ENCODE data around the gene CLEC10A.
"Not testable (repeated sequence)": the region's sequence is repeated elsewhere in the genome, so short reads cannot be mapped to it uniquely, and the experiment has no call there.

The CLEC10A gene, protein sequence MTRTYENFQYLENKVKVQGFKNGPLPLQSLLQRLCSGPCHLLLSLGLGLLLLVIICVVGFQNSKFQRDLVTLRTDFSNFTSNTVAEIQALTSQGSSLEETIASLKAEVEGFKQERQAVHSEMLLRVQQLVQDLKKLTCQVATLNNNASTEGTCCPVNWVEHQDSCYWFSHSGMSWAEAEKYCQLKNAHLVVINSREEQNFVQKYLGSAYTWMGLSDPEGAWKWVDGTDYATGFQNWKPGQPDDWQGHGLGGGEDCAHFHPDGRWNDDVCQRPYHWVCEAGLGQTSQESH

DNA sequence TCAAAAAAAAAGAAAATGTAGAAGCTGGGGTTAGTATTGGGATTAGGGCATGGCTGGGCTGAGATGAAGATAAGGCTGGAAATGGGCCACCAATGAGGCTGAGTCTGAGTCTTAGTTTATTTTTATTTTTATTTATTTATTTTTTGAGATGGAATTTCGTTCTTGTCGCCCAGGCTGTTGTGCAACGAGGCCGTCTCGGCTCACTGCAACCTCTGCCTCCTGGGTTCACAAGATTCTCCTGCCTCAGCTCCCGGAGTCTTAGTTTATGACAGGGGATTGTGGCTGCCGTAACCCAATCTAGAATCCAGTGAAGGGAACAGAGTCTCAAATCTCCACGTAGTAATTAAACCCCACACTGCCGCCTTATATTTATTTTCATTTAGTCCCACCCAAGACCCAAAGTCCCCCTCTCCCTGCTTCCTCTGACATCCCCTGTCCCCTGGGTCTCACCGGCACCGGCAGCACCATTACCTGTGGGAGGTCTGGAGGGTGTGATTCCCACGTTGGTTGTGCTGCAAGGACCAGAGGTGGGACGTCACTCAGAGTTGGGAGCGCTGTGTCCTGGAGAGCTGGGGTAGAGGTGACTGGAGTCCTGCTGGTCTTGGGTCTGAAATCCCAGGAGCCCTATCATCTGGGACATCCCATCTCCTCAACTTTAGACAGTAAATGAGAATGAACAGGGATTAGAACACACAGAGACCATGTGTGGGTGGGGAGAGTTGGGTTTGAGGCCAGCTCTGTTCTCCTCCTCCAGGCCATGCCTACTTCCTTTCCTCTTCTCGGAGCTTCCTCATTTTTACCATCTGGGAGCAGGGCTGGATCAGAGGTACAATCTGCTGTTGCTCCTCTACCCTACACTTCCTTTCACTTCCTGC is at the start of gene CLEC10A:
Gene CLEC10A (minus strand): TSS at position 671 of the 875 bp plus-strand sequence. CDS start 1,439 bp downstream, outside the sequence.
- DNase-seq (ENCODE audit: low read depth, low spot score): no peak

DNA sequence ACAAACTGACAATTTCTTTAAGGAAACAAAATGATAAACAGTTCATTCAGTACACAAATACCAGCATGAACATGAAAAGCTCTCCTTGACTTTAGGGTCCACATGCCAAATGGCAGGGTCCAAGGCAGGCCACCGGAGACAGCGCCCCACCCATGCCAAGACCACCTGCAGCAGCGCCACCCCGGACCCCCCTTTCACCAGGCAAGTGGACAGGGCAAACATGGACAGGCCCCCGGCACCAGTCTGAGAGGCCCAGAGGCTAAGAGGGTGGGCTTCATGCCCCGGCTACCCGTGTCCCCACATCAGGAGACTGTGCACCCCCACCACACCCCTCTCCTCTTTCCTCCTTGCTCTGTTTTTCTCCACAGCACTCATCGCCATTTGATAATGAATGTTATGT is 49.3 kb upstream of the CLEC10A start:
- DNase-seq (ENCODE audit: low read depth, low spot score): no peak

DNA sequence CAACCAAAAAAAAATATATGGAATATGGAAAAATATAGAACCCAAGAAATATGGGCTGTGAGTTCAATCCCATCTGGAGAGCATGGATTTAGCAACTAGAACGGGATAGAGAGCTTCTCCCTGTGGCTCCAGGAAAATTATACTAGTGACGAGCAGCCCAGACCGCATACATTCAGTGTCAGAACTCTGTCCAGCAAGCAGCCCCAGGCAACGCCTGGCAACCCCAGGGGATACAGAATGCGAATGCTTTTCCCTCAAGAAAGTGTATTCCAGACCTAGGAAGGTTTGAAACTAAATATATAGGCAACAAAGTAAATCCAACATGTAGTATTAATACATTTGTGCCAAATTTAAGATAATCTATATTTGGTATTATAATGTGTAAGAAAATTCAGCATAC is 48.1 kb upstream of the CLEC10A start:
- DNase-seq (ENCODE audit: low read depth, low spot score): no peak

DNA sequence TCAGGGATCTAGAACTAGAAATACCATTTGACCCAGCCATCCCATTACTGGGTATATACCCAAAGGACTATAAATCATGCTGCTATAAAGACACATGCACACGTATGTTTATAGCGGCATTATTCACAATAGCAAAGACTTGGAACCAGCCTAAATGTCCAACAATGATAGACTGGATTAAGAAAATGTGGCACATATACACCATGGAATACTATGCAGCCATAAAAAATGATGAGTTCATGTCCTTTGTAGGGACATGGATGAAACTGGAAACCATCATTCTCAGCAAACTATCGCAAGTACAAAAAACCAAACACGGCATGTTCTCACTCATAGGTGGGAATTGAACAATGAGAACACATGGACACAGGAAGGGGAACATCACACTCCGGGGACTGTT is 47.5 kb upstream of the CLEC10A start:
- not testable (repeated sequence) for DNase-seq (ENCODE audit: low read depth, low spot score)

DNA sequence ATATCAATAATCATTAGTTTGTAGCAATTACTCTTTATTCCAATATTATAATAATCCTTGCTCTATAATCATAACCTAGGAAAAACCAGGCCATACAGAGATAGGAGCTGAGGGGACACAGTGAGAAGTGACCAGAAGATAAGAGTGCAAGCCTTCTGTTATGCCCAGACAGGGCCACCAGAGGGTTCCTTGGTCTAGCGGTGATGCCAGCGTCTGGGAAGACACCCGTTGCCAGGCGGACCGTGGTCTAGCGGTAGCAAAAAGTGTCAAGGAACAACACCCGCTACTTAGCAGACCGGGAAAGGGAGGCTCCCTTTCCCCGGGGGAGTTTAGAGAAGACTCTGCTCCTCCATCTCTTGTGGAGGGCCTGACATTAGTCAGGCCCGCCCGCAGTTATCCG is 46.3 kb upstream of the CLEC10A start:
- DNase-seq (ENCODE audit: low read depth, low spot score): not testable (repeated sequence)

DNA sequence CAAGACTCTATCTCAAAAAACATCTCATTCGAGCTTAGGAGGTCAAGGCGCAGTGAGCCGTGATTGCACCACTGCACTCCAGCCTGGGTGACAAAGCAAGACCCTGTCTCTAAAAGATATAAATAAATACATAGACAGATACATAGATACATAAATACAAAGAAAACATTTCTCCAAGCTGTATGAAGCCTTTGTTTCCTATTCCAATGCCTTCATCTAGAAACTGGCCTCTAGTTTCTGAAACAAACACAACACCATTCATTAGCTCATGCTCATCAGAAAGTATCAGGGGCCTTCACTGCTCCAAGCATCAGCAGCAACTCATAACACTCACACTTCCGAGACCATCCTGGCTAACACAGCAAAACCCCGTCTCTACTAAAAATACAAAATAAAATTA is 44.9 kb upstream of the CLEC10A start:
- DNase-seq (ENCODE audit: low read depth, low spot score): no peak

DNA sequence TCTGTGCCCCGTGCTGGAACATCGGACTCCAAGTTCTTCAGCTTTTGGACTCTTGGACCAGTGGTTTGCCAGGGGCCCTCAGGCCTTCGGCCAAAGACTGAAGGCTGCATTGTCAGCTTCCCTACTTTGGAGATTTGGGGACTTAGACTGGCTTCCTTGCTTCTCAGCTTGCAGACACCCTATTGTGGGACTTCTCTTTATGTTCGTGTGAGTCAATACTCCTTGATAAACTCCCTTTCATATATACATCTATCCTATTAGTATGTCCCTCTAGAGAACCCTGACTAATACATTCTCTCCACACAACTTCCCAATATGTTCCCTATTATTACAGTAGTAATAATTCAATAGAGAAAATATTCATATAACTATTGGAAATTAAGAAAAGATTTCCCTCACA is 43.8 kb upstream of the CLEC10A start:
- DNase-seq (ENCODE audit: low read depth, low spot score): no peak

DNA sequence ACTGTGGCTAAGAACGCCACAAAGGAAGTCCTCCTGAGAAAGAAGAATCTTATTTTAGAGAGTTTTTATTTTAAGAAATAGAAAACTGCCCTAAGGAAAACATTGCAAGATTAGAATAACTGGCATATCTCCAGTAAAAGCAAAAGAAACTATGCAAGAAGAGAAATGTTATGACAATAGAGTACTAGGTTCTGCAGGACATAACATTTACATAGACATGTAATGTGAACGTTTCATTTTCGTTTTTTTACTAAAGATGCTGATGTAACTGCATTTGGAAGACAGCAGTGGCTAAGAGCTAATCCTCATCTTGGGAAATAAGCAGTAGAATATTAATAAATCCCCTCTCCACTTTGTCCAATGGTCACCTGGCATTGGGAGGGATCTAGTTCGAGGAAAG is 42.3 kb upstream of the CLEC10A start:
- DNase-seq (ENCODE audit: low read depth, low spot score): no peak

DNA sequence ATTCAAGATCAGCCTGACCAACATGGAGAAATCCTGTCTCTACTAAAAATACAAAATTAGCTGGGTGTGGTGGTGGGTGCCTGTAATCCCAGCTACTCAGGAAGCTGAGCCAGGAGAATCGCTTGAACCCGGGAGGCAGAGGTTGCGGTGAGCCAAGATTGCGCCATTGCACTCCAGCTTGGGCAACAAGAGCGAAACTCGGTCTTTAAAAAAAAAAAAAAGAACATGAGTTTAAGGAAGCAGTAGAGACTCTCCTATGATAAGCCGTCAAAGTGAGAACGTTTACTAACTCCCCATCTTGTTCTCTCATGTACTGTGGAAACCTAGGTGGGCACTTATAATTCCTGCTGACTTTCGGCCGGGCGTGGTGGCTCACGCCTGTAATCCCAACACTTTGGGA is 40.6 kb upstream of the CLEC10A start:
- not testable (repeated sequence) for DNase-seq (ENCODE audit: low read depth, low spot score)

DNA sequence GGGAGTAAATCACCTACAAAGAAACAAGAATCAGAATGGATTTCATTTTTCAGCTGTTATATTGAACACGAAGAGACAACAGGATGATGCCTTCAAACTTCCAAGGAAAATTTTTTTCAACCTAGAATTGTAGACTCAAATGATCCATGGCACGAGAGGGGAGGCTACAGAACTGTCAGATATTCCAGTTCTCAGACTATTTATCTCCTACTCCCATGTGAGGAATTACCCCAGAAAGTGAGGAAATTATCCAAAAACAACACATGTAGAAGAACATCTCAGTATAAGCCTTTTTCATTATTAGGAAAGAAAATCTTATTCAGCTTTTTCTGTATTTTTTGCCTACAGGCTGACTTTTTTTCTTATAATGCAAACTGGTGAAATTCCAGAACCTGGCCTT is 40.1 kb upstream of the CLEC10A start:
- no peak for DNase-seq (ENCODE audit: low read depth, low spot score)

DNA sequence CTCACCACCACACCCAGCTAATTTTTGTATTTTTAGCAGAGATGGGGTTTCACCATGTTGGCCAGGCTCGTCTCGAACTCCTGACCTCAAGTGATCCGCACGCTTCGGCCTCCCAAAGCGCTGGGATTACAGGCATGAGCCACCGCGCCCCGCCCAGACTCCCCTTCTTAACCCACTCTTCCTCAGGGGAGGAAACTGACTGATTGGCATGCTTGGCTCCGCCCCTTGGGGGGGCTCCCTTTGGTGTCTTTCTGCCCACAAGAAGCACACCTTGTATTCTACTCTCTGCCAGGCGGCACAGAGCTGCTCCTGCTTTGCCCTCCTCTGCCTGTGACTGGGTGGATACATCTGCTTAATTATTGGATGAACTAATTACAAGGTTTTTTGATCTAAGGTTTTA is 39.3 kb upstream of the CLEC10A start:
- DNase-seq (ENCODE audit: low read depth, low spot score): no peak

DNA sequence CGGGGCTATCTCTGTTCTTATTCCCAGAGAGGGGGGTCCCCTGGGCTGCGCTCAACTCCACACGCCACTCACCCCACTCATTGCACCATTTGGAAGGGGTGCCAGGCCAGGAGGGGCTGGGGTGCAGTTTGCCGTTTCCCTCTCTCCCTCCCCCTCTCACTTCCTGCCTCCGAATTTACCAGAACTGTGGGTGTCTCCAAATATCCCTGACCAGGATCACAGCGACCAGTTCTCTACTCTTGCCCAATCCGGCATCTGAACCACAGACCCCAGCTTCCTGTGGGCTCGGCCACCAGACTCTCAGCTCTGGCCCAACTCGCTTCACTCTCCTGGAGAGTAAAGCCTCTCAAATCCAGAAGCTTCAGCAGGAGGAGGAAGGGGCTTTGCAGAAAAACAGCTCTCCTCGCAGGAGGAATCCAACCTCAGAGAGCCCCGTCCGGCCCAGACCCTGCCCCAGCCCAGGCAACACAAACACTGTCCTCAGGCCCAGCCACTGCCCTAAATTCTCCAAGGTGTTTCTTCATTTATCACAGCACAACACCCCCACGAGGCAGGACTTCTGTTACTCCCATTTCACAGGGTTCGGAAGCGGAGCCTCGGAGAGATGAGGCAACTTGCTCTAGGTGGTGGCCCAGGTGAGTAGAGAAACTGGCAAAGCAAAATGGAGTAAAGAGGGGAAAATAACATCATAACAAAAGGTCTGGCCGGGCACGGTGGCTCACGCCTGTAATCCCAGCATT is 35.0 kb upstream of the CLEC10A start:
- no peak for DNase-seq (ENCODE audit: low read depth, low spot score)

DNA sequence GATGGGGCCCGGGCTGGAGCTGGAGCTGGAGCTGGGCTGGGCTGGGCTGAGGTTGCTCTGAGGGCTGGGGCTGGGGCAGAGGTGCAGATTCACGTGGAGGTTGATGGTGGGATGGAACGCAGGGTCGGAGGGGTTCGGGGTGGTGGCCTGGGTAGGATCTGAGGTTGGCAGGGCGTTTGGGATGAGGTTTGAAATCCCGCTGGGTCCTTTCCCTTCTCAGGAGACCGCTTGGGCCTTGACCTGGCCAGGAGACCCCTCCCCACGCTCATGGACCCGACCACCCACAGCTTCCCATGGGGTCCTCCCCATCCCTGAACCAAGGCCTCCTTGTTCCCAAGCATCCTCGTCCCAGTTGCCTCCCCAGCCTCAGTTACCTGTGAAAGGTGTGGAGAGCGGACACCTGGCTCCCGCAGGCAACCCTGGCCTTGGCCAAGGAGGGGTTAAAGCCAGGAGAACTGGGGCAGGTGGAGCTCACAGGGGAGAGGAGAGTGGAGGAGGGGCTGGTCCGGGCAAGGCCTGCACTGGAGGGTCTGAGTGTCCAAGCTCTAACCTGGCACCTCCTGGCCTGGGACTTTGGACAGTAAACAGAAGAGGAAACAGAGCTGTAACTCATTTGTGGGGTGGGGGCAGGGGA is 34.3 kb upstream of the CLEC10A start, which contains the start of gene ASGR2:
Gene ASGR2 (minus strand): TSS at position 582 of the 634 bp plus-strand sequence. CDS start 582 bp downstream, outside the sequence.
- no peak for DNase-seq (ENCODE audit: low read depth, low spot score)

DNA sequence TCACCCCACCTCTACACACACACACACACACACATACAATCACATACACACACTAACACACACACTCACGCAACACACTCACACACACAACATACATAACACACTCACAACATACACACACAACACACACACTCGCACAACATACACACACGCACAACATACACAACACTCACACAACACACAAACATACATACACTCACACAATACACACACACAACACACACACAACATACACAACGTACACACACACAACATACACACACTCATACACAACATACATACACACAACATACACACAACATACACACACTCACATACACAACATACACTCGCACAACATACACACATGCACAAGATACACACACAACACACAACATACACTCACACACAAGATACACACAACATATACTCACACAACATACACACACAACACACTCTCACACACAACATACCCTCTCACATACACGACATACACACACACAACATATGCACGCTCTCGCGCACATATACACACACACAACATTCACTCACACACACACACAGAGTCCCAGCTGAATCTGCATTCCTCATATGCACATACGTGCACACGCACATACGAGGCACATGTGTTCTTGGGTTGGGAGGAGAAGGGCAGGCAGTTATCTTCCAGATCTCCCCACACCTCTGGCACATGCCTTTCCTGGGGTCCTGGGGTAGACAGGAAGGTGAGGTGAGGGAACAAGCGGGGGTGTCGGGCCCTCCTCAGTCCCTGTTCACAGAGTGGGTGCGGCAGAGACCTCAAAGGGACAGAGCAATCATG is 33.4 kb upstream of the CLEC10A start:
- no peak for DNase-seq (ENCODE audit: low read depth, low spot score)

DNA sequence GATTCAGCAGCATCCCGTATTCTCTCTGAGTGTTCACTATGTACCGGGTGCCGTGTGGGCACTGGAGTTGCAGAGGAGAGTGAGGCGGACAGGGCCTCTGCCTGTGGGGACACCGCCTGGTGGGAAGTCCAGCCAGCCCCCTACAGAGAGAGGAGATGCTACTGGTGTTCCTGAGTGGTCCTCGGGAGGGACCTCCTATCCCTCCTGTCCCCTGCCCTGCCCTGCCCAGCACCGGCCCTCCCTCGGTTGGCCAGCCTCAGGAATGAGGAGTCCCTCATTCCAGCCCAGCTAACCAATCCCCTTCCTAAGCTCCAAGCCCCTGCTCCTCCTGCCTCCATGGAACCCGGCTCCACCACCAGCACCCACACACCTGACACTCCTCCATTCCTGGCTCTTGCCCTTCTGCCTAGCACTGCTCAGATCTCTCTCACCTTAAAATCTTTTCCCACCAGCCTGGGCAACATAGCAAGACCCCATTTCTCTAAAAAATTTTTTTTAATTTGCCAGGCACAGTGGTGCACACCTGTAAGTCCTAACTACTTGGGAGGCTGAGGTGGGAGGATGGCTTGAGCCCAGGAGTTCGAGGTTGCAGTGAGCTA is 32.6 kb upstream of the CLEC10A start:
- DNase-seq (ENCODE audit: low read depth, low spot score): no peak

DNA sequence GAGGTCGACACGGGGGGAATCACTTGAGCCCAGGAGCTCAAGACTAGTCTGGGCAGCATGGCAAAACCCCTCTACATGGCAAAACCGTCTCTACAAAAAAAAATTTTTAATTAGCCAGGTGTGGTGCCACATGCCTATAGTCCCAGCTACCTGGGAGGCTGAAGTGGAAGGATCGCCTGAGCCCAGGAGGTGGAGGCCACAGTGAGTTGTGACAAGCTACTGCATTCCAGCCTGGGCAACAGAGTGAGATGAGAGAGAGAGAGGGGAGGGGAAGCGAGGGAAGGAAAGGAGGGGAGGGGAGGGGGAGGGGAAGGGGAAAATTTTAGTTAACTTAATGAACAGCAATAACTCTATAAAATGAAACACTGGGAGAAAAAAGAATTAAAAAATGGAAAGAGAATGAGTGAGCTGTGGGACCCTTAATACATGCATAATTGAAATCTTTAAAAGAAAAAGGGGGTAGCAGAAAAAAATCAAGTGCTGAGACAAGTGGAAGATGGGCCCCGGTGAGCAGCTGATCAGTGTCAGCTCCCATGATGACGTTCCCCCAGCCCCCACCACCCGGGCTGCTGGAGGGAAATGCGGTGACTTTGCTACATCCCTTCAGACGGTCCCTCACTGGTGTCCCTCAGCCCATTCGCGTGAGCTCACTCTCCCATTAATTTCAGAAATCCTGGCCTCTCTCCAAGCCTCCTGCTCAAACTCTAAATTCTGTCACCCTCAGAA is 31.9 kb upstream of the CLEC10A start:
- DNase-seq (ENCODE audit: low read depth, low spot score): no peak

DNA sequence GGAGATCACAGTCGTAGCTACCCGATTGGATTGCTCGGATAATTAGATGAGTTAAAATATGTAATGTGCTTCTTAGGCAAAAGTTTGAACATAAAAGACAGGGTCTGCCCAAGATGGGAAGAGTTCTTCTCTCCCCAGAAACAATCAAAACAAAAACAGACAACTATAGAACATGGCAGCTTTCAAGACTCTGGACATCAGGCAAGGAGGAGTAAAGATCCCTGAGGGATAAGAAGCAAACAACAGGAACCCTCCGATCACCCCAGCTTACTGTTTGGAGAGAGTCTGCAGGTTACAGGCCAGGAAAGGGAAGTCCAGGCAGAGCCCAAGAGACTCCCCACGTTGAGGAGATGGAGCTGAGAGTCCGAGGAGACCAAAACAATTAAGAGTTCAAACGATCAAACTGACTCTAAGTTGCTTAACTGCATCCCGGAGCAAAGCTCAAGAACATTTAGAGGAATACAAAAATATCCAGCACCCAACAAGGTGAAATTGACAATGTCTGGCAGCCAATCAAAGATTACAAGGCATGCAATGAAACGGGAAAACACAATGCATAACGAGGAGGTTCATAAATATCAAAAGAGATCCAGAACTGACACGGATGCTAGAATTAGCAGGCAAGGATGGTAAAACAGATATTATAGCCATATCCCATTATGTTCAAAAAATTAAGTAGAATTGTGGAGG is 30.7 kb upstream of the CLEC10A start:
- DNase-seq (ENCODE audit: low read depth, low spot score): no peak

DNA sequence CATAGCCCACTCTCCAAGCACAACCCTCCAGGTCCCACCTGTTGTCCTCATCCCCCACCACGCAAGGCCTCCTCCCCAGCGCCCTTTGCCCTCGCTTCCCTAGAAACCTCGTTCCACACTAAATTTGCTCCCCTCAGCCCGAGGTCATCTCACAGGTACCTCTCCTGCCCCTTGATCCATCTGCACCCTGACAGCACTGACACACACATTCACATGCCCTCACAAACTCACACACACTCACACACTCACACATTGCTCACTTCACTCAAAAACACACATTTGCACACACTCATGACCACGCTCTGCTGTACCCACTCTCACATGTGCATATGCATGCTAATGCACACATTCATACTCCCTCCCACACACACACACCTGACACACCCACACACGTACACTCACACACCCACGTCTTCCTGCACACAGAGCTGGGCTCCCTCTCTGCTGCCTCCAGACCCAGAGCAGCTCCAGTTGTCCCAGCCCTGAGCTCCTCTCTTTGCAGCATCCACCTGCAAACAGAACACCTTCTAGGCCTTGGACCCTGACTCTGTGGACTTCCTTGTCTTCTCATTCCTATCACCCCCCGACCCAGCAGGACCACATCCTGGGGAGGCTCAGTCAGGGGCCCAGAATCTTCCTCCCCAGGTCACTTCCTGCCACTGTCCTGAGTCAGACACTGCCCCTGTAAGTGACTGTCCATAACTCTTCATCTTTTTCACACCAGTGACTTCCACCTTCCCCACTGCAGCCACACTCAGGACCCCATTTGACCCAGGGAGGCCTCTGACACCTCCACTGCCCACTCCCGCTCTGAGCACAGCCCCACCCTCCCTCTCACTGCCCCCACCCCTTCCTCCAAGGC is 29.6 kb upstream of the CLEC10A start:
- no peak for DNase-seq (ENCODE audit: low read depth, low spot score)
